K562 (cell line): ENCODE results near the gene CCDC85B. TPM values are rescaled to one million over a fixed set of nuclear protein-coding genes. Genes with fewer than 3 reads are reported as not detected.
A peak's percentile ranks its signal among the peaks of the same experiment; 100 is the strongest.

ENCODE experiments used
- CAMTA2 ChIP-seq: fragments of 250-450 bp; sonication (Bioruptor Pico); conservative IDR thresholded peaks from 2 replicates; pipeline ENCODE4 v1.5.1; 2022
- ETV6 ChIP-seq, 3 experiments: fragments of 150-350 bp in 1 of 3; sonication (generic) in 1 of 3; formaldehyde crosslinking in 1 of 3; IDR thresholded peaks; 2 replicates each; pipeline versions ENCODE4 v1.6.1 to v1.8.0; 2014 to 2022; ENCODE audit warnings: borderline replicate concordance in 2 of 3, low read depth in 2 of 3, antibody characterized with exemption in 1 of 3, low read length in 1 of 3, mild to moderate bottlenecking in 1 of 3, missing genetic modification reagents in 1 of 3
- FOXA3 ChIP-seq, 2 experiments: fragments of 450-650 bp in 1 of 2; sonication (generic) in 1 of 2; formaldehyde crosslinking; IDR thresholded peaks in 1 of 2; conservative IDR thresholded peaks in 1 of 2; 2 replicates each; pipeline versions ENCODE4 v1.4.0 to v1.8.0; 2020 to 2022; ENCODE audit warnings: mild to moderate bottlenecking in 2 of 2, missing genetic modification reagents in 1 of 2
- FOXK1 ChIP-seq: sonication (generic); formaldehyde crosslinking; IDR thresholded peaks from 2 replicates; pipeline ENCODE4 v1.8.0; 2022; ENCODE audit warnings: missing genetic modification reagents, mild to moderate bottlenecking, borderline replicate concordance
- FOXK2 ChIP-seq, 2 experiments: fragments of 450-650 bp; IDR thresholded peaks in 1 of 2; conservative IDR thresholded peaks in 1 of 2; 2 replicates each; pipeline ENCODE4 v1.6.1; 2016; ENCODE audit warnings: low read depth in 2 of 2, mild to moderate bottlenecking in 1 of 2
- HCFC1 ChIP-seq: IDR thresholded peaks from 2 replicates; pipeline ENCODE4 v1.6.1; 2012; ENCODE audit warnings: low read depth, low read length, improper control_type of control experiment
- HDAC1 ChIP-seq, 2 experiments: fragments of 450-650 bp; IDR thresholded peaks; 2 replicates each; pipeline ENCODE4 v1.6.1; 2016 to 2017; ENCODE audit warnings: inconsistent platforms in 1 of 2, mild to moderate bottlenecking in 1 of 2, moderate library complexity in 1 of 2
- LEF1 ChIP-seq: fragments of 450-650 bp; IDR thresholded peaks from 2 replicates; pipeline ENCODE4 v1.6.1; 2016; ENCODE audit warnings: mild to moderate bottlenecking
- NFRKB ChIP-seq: fragments of 450-650 bp; IDR thresholded peaks from 2 replicates; pipeline ENCODE4 v1.6.1; 2016; ENCODE audit warnings: low read depth
- RAD51 ChIP-seq: fragments of 450-650 bp; IDR thresholded peaks from 2 replicates; pipeline ENCODE4 v1.7.1; 2016; ENCODE audit warnings: low read depth, mild to moderate bottlenecking, borderline replicate concordance
- SPI1 ChIP-seq: IDR thresholded peaks from 2 replicates; pipeline ENCODE4 v1.6.1; 2011; ENCODE audit warnings: low read depth, low read length, control low read depth, borderline replicate concordance
- ZBTB49 ChIP-seq: sonication (generic); formaldehyde crosslinking; IDR thresholded peaks from 2 replicates; pipeline ENCODE4 v1.8.0; 2022; ENCODE audit warnings: missing genetic modification reagents, mild to moderate bottlenecking, borderline replicate concordance
- ZNF431 ChIP-seq: sonication (generic); formaldehyde crosslinking; IDR thresholded peaks from 2 replicates; pipeline ENCODE4 v1.8.0; 2022; ENCODE audit warnings: mild to moderate bottlenecking, missing genetic modification reagents
- ZNF830 ChIP-seq: fragments of 250-450 bp; sonication (Bioruptor Pico); IDR thresholded peaks from 2 replicates; pipeline ENCODE4 v1.5.0; 2021; ENCODE audit warnings: mild to moderate bottlenecking
- polyA plus RNA-seq, 8 experiments: library from polyadenylated mRNA; depleted of rRNA in 4 of 8; stranded (reverse) in 5 of 8; unstranded in 3 of 8; fragments of >200 nt; fragmentation: Nextera tagmentation in 2 of 8; fragmentation: Illumina TruSeq in 1 of 8; extraction: Ambion mirVana in 2 of 8; extraction: Trizol in 1 of 8; gene quantifications; 2 replicates each; pipeline versions ENCODE4 v1.2.1 to v1.2.3, GENCODE V29; 2011 to 2014; ENCODE audit warnings: inconsistent platforms in 1 of 8, missing spikeins in 1 of 8
- total RNA-seq, 7 experiments: library from RNA; depleted of rRNA in 6 of 7; stranded (reverse); fragments of >200 nt in 6 of 7; fragmentation: Illumina TruSeq in 2 of 7; extraction: Trizol in 2 of 7; gene quantifications; 2 replicates each; pipeline versions ENCODE4 v1.2.1 to v1.2.3, GENCODE V29; 2011 to 2021; ENCODE audit warnings: low replicate concordance in 1 of 7
- TF ChIP-seq, protein P1 (sequence below): sonication (generic); formaldehyde crosslinking; IDR thresholded peaks from 2 replicates; pipeline ENCODE4 v1.9.0; 2022; ENCODE audit warnings: mild to moderate bottlenecking, missing genetic modification reagents
- TF ChIP-seq, protein P2 (sequence below): fragments of 450-650 bp; IDR thresholded peaks from 2 replicates; pipeline ENCODE4 v1.6.1; 2018; ENCODE audit not compliant: partially characterized antibody
- TF ChIP-seq, protein P3 (sequence below): fragments of 450-650 bp; formaldehyde crosslinking; IDR thresholded peaks from 2 replicates; pipeline ENCODE4 v1.4.0; 2020; ENCODE audit warnings: mild to moderate bottlenecking, moderate library complexity

Gene CCDC85B
- total and polyA plus RNA-seq, 9 of the 15 experiments (the other 6 are each of a cell fraction or from before 2014, with no cell fraction given): 0.14 to 138 (median 6.2) TPM

DNA sequence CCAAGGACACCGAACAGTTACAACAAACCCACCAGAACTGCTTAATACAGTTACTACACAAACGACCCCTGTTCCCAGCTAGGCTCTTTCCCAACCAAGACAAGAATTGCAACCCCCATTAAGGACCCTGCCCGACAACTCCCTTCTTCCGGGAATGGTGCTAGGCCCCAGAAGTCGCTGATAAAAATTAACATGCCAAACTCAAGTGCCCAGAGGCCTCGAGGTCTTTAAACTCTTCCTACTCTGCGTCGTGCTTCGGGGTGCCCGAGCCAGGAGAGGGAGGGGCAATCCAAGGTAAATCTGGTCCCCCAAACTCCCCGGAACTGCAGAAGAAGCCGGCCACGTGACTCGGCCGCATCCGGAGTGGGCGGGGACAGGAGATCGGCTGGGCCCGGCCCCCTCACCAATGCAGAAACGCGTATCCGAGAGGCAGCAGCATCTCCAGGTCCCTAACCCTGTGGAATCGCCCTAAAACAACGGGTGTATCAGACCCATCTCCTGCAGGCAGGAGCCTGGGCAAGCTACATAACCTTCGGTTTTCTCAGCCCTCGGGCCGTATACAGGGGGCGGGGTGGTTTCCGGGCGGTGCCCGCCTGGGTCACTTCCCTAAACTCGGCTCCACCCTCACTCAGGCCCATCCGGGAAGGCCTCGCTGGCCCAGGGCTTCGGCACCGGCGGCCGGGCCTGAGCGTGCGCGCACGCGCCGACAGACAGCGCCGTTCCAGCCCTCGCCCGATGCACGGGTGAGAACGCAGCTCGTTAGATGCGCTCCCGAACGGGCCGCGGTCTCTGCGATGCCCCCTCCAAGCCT, 33.6 kb upstream of the CCDC85B start (continued):
- TF ChIP-seq ZBTB49 (0 out of 2 replicates have a peak, but pooled peaks have one; percentile 65), RAD51 (peak; percentile 95), FOXK1 (CRISPR knock-in tag) (peak; percentile 79; the same call in 1 of the 2 replicates), NFRKB (no peak), ZNF431 (CRISPR knock-in tag) (peak; percentile 68; the same call in 1 of the 2 replicates), HCFC1 (peak; percentile 2; the same call in 1 of the 2 replicates), ETV6 (IDR thresholded peaks at IDR 0.05; ENCODE audit: borderline replicate concordance in 1 of 2, low read depth in 2 of 2, low read length in 1 of 2) (no peak), ETV6 (CRISPR knock-in tag; IDR thresholded peaks at IDR 0.05; ENCODE audit: borderline replicate concordance) (peak; percentile 80; the same call in 1 of the 2 replicates), LEF1 (no peak), SPI1 (peak; percentile 95), HDAC1 (IDR thresholded peaks at IDR 0.05) (peak in 1 of 2 experiments; percentile 92; a peak in 2 of 4 replicates), CAMTA2 (no peak), ZNF830 (CRISPR knock-in tag) (peak; percentile 46; the same call in 1 of the 2 replicates), FOXK2 (conservative IDR thresholded peaks at IDR 0.05 in 1 of 2, IDR thresholded peaks at IDR 0.05 in 1 of 2; ENCODE audit: low read depth in 2 of 2) (peak; percentile 72 to 75; a peak in 2 of 4 replicates), FOXA3 (CRISPR knock-in tag; conservative IDR thresholded peaks at IDR 0.05 in 1 of 2, IDR thresholded peaks at IDR 0.05 in 1 of 2) (0 out of 4 replicates have a peak, but pooled peaks of 1 of the 2 experiments have one; percentile 15)
- TF ChIP-seq, protein P1, sequence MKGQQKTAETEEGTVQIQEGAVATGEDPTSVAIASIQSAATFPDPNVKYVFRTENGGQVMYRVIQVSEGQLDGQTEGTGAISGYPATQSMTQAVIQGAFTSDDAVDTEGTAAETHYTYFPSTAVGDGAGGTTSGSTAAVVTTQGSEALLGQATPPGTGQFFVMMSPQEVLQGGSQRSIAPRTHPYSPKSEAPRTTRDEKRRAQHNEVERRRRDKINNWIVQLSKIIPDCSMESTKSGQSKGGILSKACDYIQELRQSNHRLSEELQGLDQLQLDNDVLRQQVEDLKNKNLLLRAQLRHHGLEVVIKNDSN (CRISPR knock-in tag): peak; percentile 97
- TF ChIP-seq, protein P2, sequence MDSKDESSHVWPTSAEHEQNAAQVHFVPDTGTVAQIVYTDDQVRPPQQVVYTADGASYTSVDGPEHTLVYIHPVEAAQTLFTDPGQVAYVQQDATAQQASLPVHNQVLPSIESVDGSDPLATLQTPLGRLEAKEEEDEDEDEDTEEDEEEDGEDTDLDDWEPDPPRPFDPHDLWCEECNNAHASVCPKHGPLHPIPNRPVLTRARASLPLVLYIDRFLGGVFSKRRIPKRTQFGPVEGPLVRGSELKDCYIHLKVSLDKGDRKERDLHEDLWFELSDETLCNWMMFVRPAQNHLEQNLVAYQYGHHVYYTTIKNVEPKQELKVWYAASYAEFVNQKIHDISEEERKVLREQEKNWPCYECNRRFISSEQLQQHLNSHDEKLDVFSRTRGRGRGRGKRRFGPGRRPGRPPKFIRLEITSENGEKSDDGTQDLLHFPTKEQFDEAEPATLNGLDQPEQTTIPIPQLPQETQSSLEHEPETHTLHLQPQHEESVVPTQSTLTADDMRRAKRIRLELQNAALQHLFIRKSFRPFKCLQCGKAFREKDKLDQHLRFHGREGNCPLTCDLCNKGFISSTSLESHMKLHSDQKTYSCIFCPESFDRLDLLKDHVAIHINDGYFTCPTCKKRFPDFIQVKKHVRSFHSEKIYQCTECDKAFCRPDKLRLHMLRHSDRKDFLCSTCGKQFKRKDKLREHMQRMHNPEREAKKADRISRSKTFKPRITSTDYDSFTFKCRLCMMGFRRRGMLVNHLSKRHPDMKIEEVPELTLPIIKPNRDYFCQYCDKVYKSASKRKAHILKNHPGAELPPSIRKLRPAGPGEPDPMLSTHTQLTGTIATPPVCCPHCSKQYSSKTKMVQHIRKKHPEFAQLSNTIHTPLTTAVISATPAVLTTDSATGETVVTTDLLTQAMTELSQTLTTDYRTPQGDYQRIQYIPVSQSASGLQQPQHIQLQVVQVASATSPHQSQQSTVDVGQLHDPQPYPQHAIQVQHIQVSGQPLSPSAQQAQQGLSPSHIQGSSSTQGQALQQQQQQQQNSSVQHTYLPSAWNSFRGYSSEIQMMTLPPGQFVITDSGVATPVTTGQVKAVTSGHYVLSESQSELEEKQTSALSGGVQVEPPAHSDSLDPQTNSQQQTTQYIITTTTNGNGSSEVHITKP: peak; percentile 15
- TF ChIP-seq, protein P3, sequence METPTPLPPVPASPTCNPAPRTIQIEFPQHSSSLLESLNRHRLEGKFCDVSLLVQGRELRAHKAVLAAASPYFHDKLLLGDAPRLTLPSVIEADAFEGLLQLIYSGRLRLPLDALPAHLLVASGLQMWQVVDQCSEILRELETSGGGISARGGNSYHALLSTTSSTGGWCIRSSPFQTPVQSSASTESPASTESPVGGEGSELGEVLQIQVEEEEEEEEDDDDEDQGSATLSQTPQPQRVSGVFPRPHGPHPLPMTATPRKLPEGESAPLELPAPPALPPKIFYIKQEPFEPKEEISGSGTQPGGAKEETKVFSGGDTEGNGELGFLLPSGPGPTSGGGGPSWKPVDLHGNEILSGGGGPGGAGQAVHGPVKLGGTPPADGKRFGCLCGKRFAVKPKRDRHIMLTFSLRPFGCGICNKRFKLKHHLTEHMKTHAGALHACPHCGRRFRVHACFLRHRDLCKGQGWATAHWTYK (CRISPR knock-in tag): peak; percentile 51; the same call in 1 of the 2 replicates
